ENCODE results near the gene ART4.

ART4 gene, protein sequence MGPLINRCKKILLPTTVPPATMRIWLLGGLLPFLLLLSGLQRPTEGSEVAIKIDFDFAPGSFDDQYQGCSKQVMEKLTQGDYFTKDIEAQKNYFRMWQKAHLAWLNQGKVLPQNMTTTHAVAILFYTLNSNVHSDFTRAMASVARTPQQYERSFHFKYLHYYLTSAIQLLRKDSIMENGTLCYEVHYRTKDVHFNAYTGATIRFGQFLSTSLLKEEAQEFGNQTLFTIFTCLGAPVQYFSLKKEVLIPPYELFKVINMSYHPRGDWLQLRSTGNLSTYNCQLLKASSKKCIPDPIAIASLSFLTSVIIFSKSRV

DNA sequence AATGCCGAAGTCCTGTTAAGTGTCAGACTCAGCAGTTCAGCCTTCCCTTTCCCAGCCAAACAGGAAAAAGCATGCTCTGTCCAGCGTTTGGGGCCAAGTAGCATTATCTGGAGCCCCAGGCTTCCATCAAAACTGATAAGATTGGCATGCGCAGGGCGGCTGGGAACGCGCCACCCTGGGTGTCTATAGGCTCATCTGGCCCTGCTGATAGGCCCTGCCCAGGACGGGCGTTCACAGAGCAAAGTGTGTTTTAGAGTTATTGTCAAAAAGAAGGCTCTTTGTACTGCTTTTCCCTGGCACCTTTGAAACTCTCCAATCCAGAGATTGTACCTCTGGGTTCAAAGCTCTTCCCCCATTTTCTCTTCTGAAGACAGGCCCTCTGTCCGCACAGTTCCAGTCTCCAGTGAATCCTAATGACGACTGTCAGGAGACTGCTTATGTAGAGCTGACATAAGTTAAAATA is at the start of gene ART4:
Gene ART4, minus strand, starts transcription at position 102 of the 463 bp plus-strand sequence. CDS start 413 bp downstream, outside the sequence.
- no peak for DNase-seq

DNA sequence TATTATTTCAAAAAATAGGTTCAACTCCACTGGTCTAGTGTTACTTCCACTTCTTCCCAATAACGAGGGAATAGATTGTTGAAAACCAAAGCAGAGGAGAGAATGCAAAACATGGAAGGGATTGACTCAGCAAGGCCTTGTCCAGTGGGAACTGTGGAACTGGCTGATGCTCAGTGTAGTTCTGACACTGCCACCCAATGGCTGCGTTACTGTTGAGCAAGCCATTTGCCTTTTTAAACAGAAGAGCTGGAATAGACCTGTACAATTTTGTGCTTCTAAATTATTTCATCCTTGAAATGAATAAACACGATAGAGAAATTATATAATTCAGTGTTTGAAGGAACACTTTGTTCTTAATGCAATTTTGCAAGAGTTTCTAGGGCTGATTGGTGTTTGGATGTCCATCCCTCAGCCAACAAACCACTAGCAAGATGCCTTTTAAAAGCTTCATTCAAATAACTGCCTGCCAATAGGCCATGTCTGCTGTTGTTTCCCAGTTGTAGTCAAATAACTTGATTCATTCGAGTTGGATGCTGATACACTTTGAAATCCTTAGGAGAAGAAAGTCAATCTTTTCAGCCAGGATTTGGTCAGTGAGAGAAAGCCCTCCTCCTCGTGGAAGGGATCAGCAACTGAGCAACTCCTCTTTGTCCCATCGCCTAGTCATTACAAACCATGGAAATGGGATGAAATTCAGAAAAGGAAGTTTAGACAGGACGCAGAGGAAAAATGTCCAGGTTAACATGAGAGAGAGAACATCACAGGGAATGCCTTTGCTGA is 49.6 kb upstream of the ART4 start:
- no peak for DNase-seq

DNA sequence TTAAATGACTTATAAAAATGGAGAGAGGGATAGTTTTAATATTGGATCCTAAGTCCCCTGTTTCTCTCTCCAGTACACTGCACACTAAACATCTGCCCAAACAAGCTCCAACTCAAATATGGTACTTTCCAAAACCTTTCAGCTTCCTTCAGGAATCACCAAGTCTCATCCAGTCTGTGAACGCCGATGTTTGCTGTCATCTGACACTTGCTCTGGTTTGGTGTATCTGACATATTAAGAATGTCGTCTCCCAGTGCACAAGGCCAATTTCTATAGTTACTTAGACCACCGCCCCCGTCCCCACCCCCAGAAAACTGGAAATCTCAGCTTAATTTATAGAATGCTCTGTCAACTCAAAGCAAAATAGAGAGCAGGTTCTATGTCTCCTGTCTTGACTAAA is 47.4 kb upstream of the ART4 start:
- no peak for DNase-seq

DNA sequence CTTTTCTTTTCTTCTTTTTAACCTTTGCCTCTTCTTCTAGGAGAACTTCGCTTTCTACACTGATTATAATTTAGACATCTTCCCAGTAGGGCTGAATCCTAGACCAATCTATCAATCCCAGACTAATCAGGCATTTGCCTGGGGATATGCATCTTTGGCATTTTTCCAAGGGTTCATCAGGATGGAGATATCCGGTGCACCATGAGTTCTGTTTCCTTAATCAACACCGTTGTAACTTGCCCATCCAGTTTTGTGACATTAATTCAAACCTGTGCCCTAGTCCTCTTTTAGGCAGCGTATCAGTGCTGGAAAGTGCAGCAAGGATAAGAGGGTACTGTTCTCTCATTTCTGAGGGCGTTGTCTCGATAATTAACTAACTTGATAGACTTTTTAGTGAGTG is 42.9 kb upstream of the ART4 start:
- DNase-seq = peak; percentile 55

DNA sequence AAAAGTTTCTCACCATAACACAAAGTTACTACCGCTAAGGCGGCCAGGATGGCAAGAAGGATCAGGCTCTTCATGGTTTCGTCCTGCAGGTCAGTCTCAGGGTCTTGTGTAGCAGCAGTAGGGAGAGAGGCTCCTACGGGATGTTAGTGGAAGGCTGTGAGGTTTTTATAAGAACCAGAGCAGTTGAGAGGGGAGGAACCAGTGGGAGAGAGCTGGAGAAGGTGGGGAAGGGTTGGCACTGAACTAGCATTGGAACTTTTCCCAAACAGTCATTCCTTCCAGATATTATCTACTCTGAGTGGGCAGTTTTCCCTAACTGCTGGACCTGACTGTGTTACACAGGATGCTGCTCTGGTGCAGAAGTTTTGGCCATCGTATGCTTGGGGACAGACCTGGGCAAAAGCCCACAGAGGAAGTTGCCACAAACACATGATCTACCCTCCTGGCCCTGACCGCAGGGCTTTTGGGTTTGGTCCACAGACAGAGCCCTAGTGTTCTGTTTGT is 42.4 kb upstream of the ART4 start, which contains the start of gene MGP:
Gene MGP, minus strand, starts transcription at position 137 of the 504 bp plus-strand sequence. Its CDS starts 63 bp downstream, at position 74.
- DNase-seq = no peak

DNA sequence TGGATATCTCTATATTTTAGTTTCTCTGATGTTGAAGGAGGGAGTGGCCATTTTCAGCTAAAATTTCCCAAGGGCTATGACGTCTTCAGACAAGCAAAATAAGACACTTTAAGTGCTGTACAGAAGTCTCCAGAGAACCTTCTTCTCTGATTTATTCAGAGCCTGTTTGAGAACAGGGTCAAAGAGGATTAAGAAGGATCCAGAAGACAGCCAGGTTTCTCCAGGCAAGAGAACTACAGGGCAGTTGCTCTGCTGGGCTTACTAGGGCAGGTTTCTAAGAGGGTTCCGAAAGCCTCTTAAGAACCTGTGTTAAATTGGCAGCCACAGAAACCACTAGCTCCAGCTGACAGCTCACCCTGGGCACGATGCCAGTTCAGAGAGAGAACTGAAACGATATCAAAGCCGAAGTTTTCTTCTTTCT is 41.1 kb upstream of the ART4 start:
- peak; percentile 21 for DNase-seq

DNA sequence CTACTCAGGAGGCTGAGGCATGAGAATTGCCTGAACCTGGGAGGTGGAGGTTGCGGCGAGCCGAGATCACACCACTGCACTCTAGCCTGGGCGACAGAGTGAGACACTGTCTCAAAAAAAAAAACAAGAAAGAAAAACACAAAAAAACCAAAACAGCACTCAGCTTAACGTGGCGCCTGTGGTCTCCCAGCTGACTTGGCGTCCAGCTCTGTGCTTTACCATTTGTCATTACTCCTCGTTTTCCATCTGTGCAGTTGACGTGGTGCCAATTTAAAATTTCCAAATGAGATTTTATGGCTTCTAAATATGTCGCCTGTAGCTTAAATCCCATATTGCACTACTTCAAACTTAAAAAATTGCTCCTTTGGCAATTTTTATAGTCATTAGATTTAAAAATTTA is 40.4 kb upstream of the ART4 start:
- DNase-seq = no peak

DNA sequence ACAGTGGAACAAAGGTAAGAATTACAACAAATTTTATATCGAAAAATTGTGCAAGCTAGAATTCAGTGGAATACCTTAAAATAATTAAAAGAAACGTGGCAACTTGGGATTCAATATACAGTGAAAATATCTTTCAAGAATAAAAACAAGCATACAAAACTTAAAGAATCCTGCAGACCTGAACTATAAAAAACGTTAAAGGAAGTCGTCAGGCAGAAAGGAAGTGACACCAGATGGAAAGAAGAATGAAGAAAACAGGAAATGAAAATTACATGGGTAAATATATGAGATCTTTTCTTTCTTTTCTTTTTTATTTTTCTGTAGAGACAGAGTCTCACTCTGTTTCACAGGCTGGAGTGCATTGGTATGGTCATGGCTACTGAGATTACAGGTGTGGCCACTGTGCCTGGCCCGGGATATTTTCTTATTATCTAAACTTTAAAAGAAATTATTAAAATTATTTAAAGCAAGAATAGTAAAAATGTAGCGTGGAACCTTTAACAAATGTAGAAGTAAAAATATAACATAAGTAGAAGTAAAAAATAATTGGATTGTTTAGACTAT is 37.6 kb upstream of the ART4 start:
- DNase-seq = no peak

DNA sequence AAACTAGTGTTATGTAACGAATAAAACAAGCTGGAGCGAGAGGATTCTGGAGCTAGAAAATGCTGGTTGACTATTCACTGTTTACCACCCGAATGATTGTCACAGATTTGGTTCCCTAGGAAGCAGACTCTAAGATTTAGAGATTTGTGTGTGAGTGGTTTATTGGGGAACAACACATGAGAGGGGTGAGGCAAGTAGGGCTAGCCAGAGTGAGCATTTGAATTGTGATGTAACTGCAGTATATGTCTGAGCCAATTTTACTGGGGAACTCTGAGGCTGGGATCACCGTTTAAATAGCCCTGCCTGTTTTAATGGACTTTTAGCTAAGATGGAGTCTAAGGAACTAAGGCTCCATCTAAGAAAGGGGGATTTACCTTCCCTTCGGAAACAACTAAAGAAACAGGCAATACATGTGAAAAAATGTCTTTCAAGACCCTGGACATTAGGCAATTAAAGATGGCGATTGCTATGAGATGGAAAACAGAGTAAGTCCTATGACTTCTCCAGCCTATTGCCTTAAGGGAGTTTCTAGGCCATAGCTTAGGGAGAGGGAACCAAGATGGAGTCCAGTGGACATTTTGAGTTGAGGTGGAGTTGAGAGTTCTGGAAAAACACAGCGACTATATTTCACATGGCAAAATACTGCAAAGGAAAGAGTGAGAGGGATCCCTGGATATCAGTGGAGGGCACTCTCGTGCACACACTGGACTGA is 36.1 kb upstream of the ART4 start:
- DNase-seq = no peak

DNA sequence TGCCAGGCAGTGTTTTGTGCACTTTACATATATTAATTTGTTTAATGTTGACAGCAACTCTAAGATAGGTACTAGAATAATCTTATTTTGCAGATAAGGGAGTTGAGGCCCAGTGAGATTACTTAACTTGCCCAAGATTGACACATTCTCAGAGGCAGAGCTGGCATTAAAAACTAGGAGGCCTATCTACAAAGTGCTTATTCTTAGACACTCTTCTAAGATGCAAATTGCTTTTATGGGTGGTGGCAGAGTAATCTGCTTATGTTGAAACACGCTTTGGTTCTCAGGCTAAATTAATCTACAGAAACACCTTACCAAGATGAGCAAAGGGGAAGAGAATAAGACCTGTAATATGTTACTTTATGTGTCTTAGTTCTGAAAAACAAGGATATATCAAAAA is 35.2 kb upstream of the ART4 start:
- DNase-seq = no peak

DNA sequence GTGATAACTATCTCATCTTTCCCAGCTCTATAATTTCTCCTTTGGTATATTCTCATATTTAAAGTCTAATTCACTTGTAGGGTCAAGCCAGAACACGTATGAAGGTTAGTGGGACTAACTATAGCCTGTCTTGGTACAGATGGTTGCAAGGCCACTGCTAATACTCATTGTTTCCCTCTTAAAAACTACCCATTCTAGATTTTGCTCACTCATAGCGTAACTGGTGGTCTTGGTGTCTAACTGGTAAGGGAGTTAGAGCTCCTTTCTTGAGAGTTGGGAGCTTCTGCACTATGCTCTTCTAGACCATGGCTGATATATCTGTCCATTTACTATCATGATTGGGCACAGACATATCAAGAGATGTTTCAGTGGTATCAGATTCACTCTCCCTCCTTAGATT is 33.5 kb upstream of the ART4 start:
- DNase-seq = no peak

DNA sequence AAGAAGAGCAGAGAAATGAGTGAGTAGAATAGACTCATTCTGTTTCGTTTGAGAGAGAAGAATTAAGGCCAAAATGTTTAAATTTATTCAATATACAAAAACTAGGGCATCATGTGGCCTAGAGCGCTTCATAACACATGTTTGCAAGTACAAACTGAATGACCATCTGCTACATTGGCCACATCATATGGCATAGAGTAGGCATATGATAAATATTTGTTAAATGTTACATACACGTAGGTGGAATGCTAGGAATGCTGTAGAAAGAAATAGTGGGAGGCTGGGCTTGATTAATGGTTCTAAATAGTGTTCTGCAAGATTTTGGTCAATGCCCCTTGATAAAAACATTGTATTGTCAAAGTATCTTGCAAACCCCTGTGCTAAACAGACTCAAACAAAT is 31.6 kb upstream of the ART4 start:
- DNase-seq = no peak

DNA sequence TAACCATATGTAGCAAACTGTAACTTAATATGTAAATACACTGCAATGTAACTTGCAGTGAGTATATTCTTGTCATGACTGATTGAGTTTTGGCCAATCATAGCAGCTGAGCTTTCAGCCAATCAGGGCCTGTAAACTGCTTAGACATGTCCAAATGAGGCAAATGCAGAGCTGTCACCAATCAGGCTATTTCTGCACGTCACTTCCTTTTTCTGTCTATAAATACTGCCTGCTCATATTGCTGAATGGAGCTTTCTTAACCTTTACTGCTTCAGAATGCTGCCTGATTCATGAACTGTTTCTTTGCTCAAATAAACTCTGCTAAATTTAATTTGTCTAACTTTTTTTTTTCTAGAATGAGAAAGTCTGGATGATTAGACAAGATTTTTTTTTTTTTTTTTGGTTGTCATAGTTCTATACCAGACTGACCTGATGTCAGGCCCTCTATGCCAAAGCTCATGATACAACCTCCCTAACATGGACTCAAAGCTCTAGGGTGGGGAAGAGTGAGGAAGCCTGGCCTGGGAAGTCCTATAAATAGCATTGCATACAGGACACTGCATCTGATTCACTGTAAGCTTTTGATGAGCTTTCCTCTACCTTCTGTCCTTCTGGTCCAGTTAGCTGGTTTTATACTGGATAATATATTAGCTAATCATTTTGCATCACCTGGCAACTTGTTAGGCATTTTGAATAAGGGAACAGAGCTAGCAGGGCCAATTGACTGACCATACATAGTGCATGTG is 30.3 kb upstream of the ART4 start:
- DNase-seq = no peak

DNA sequence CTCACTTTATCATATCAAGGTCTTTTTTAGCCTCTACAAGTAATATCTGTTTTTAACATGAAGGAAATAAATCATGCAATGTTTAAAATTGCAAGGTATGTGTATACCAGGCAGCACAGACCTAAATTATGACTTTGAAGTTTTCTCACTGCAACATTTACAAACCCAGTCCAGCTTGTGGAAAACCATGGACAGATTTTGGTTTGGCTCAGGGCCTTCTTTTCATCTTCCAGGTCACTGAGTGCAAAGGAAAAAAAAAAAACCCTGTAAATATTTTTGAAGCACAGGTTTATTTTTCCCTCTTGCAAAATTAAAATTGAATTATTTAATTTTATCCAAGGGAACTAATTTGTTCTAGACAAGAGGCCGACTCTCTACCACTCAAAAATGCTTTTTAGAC is 28.6 kb upstream of the ART4 start:
- DNase-seq = no peak

DNA sequence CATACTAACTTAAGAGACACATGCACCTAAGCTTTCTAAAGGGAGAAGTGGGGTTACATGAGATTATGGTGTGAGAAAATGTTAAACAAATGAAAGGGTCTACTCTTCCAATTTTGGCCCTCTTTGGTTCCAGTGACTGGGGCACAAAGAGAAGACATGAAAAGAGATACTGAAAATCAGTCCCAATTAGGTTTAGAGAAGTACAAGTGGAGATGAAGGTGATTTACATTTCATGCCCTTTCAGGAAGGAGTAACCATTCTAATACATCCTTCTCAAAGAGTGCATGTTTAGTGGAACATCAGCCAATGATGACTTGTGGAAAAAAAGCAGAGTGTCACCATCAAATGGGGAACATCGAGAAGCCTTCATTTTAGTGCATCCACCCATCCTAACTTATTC is 27.9 kb upstream of the ART4 start:
- DNase-seq = no peak

DNA sequence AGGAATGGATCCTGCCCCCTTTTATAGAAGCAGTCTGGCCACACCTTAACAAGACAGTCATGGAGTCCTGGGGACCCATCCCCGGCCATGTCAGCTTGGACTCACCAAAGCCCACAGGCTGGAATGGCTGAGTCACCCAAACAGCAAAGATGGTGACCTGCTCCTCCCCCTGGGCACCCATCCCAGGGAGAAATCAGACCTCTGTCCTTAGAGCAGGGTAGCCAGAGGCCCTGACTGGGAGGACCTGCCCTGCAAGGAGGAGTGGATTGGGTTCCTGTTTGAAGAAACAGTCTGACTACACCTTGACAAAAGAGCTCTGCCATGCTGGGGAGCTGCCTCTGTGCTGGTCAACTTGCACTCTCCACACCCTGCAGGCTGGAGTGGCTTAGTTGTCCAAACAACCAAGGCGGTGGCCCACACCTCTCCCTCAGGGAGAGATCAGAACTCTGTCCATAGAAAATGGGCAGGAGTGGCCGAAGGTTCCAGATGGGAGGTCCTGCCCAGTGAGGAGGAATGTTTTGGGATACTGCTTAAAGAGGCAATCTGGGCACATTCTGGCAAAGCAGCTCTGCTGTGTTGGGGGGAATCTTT is 25.7 kb upstream of the ART4 start:
- no peak for DNase-seq

DNA sequence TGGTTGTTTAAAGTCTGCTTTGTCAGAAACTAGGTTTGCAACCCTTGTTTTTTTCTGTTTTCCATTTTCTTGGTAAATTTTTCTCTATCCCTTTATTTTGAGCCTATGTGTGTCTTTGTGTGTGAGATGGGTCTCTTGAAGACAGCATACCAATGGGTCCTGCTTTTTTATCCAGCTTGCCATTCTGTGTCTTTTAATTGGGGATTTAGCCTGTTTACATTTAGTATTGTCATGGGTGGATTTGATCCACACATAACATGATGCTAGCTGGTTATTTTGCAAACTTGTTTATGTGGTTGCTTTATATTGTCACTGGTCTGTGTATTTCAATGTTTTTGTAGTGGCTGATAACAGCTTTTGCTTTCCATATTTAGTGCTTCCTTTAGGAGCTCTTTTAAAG is 17.2 kb upstream of the ART4 start:
- no peak for DNase-seq

DNA sequence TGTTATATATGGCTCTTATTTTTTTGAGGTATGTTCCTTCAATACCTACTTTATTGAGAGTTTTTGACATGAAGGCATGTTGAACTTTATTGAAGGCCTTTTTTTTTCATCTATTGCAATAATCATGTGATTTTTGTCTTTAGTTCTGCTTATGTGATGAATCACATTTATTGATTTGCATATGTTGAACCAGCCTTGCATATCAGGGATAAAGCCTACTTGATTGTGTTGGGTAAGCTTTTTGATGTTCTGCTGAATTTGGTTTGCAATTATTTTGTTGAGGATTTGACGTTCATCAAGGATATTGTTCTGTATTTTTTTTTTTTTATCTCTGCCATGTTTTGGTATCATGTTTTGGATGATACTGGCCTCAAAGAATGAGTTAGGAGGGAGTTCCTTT is 15.2 kb upstream of the ART4 start:
- DNase-seq = no peak

DNA sequence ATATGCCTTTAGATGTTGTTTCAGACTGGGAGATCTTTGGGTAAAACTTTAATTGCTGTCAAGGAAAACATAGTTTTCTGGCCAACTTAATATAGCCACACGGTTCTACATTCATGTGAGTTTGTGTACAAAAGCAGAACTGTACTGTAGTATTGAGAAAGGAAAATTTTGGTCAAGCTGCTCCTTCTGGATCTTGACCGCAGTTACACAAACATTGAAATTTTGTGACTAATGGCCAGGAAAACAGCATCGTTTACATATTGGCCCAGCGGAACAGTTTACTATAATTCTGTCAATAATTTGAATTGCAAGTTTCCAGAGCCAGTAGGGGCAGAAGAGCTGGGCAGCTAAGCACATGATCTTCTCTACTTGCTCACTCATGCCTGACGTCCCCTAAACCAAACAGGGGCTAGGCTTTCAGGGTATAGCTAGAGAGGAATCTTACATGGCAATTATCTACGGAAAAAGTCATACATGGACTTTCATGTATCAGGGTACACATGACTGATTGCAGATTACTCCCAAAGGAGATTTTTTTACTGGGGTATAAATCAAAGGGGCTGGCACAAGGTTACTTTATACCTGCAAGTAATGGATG is 11.4 kb upstream of the ART4 start:
- DNase-seq = no peak

DNA sequence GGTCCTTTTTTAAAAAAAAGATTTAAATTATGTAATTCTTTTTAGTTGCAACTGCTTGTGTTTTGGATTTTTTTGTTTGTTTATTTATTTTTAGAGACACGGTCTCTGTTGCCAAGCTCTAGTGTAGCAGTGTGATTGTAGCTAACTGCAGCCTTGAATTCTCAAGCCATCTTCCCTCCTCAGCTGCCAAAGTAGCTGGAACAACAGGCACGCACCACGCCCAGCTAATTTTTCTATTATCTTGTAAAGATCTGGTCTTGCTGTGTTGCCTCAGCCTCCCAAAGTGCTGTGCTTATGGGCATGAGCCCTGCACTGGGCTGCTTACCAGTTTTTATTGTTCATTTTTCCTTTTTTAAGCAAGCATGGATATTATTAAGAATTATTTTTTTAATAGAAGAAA is 10.6 kb upstream of the ART4 start:
- DNase-seq = no peak

DNA sequence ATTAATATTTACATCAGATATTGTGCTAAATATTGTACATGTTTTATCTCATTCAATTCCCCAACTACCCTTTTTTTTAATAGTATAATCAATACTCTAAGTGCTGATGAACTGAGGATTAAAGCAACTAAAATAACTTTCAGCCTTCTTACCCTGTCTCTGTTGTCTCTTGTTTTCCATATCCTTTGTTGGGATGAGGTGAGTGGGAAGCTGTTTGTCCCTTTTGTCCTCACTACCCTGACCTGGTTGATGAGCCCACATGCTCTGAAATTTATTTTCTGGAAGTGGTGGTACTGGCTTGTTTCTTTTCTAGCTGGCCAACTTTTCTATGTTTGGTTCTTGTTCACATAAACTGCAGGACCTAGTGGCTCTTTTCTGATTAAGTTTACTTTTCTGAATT is 9.6 kb upstream of the ART4 start:
- DNase-seq = no peak

Measured in DMS153 (cell line).